Activated gamma-delta T cell treated with anti-CD3 and anti-CD28 coated beads, Interleukin-2, amount 50 U/mL, for 16 hours (primary cell): Measurements from ENCODE around the gene RAD51B.
"Not testable (repeated sequence)": the region's sequence is repeated elsewhere in the genome, so short reads cannot be mapped to it uniquely, and the experiment has no call there.

Experiments used
- DNase-seq: peaks from one replicate; pipeline ENCODE4 v3.0.0-alpha.2; 2020; ENCODE audit warnings: low read depth

The RAD51B gene

GRCh38 chr14:68176687-68177086 lies 357.1 kb downstream of the RAD51B start:
- DNase-seq, result no peak

DNA sequence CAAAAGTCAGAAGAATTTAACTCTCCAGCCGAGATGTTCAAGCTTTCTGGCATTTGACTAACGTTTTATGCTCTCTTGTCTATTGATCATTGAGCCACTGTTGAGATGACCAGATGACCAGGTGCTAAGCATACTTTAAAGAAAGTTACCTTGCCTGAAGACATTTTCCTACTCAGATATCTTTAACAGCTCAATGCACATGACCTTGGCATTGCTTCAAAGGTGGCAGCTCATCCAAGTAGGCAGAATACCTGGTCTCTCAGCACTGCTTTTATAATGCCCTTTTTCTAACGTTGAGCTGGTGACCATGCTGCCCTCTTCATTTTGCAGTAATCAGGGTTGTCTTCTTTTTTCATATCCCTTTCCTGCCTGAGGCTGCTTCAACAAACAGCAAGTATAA lies 358.1 kb downstream of the RAD51B start:
- DNase-seq, result no peak

GRCh38 chr14:68178282-68178681 lies 358.7 kb downstream of the RAD51B start:
- no peak for DNase-seq

DNA sequence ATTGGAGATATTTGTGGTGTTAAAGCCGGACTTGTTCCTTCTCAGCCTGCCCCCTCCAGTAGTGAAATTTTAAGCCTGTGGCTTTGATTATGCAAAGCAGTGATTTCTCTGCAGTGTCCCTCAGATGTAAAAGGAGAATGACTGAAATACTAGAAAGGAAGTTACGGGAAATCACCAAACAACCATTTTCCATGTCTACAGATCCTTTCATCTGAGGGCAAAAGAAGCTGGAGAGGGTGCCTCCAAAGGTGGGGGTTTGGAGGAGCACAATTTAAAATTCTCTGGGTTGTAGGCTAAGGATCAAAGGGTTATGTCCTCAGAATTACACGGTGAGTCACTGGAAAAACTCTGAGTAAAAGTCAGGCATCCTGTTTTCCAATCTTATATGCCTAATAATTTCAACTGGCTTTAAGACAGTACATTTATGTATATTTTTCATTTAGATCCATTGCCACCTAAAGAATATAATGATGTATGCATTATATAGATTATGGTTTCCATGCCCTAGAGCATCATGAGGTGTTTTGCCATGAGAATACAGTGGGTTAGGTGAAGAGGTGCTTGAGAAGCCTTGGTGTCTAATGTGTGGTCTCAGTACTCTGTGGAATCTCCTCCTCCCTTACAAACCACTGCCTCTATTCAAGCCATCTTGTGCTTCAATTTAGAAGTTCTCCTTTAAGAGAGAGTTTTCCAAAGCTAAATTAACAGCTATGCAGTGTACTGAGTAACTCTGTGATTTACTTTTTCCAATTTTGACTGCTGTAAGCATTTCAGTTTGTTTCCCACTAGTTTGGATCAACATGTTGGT lies 362.1 kb downstream of the RAD51B start:
- no peak for DNase-seq

DNA sequence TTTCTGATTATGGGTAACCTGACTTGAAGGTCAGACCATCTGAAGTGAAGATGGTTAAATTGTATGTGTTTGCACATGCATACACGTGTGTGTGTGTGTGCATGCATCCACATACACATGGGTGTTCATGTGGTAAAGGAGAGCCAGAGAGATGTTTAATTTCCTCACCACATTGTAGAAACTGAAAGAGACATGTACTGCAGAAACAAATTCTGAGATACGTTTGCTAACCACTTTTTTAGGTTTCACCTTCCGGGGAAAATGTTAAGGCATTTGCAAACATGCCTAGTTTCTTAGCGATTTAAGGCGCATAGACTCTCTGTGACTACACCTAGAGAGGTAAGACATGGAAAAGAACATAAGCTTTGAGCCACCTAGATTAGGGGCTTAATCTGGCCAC lies 362.9 kb downstream of the RAD51B start:
- DNase-seq, result no peak

GRCh38 chr14:68186500-68187276 lies 367.1 kb downstream of the RAD51B start:
- not testable (repeated sequence) for DNase-seq

DNA sequence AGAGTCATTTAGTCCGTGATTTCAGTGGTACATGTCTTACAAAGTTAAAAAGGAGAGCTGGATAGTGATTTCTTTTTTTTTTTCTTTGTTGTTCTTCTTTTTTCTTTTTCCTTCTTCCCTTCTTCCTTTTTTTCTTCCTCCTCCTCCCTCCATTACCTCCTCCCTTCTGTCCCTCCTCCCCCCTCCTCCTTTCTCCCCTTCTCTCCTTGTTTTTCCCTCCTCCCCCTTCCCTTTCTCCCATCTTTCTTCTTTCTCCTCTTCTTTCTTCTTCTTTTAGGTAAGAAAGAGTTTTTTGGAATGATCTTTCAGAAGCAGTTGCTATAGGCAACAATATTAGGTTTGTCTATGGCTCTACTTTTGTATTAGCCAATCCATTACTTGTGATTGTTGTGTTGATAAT lies 368.6 kb downstream of the RAD51B start:
- DNase-seq, result no peak

DNA sequence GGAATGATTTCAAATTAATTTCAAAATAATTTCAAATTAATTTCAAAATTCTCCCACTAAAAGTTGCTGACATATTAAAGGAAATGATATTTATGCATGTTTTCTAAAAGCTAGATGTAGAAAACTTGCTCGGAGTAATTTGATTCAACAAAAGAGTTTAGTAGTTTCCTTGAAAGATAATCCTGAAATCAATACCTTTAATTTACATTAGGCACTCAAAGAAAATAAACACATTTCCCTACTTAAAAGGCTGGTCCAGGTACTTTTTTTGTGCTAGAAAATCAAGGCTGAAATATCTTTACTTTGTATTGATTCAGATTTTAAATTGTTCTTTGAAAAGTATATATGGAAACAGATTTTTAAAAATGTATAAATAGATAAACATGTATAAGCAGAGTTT lies 370.5 kb downstream of the RAD51B start:
- no peak for DNase-seq

GRCh38 chr14:68191567-68192321 lies 372.2 kb downstream of the RAD51B start:
- no peak for DNase-seq

GRCh38 chr14:68192935-68193334 lies 373.4 kb downstream of the RAD51B start:
- no peak for DNase-seq

GRCh38 chr14:68193970-68194681 lies 374.5 kb downstream of the RAD51B start:
- no peak for DNase-seq

DNA sequence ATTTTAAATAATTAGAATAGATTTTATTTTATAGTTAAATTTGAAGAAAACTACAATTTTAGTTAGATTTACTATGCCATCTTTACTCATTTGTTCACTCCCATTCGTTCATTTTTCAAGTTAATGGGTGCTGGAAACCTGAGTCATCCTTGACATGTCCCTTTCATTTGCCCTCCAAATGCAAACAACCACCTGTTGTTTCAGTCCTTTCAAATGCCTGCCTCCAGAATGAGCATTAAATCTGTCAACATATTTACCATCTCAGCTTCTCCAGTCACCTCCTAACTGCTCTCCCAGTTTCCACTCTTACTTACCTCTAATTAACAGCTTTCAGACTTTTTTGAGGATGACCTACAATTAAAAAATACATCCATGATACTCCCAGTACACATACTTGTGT lies 375.5 kb downstream of the RAD51B start:
- DNase-seq, result no peak

GRCh38 chr14:68198713-68199495 lies 379.3 kb downstream of the RAD51B start:
- no peak for DNase-seq

- DNase-seq, result no peak
These were observed 380.1 kb downstream of the RAD51B start for GRCh38 chr14:68199554-68200151.

DNA sequence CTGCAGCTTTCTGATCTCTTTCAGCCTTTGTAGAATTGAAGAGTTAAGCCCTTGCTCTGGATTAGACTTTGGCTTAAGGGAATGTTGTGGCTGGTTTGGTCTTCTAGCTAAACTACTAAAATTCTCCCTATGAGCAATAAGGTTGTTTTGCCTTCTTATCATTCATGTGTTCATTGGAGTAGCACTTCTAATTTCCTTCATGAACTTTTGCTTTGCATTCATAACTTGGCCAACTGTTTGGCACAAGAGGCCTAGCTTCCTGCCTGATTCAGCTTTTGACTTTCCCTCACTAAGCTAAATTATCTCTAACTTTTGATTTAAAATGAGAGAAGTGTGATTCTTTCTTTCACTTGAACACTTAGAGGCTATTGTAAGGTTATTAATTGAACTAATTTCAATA lies 384.3 kb downstream of the RAD51B start:
- DNase-seq, result no peak

GRCh38 chr14:68208218-68208617 lies 388.6 kb downstream of the RAD51B start:
- DNase-seq, result no peak

DNA sequence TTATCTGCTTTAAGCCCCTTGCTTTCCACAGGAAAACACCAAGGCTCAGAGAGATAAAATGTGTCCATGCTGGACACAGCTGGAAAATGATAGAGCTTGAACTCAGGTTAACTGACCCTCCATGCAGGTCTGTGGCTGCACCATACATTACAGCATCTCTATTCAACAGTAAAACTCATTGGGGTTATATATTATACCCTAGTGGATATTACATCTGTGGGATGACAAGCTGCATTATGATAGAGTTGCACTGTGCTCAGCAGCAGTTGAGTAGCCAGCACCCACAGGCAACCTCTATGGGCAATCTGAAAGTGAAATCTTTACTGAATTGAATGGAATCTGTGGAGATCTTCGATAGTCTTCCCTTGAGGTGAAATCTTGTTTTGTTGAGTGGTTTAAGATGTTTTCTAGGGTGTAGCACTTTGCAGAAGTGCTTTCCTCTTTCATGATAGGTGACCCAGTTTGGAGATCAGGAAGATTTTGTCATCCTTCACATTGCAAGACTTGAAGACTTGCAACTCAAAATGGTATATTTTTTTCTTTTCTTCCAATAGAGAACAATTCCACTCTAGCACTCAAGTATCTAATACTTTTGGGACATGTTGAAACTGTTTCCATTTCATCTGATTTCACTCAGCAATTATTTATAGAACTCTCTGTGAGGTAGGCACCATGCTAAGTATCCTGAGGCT lies 389.2 kb downstream of the RAD51B start:
- no peak for DNase-seq

DNA sequence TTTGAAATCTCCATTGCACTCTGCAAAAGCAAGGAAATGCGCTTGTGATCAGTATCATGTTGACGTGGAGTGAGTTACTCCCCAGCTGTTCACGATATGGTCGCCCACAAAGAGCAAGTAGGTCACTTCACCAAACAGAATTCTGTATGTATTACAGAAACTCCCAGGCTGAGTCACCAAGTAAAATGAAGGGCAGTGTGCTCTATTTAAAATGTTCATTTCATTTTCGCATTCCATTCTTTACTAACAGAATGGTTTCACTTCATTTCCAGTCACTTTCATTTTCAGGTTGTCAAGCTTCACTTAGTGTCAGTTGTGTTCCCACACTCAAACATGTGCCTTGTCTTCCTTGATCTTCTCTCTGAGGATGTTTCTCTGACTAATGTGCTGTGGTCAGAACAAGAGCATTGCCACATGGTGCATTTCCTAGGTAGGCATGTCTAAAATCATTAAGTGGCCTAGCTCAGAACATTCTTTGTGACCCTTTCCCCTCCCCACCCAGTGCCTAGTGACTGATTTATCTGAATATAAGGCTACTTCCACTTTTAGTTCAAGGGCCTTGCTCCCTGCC lies 391.2 kb downstream of the RAD51B start:
- peak; percentile 33 for DNase-seq

GRCh38 chr14:68211421-68211820 lies 391.8 kb downstream of the RAD51B start:
- DNase-seq, result no peak

GRCh38 chr14:68211886-68212285 lies 392.3 kb downstream of the RAD51B start:
- DNase-seq, result no peak
